HG03460 (cell line): ENCODE results near the gene C1R.
"Not testable (repeated sequence)": the region's sequence is repeated elsewhere in the genome, so short reads cannot be mapped to it uniquely, and the experiment has no call there.

Experiments used
- ATAC-seq: cut with Tn5 transposase; IDR thresholded peaks from one replicate; pipeline ENCODE4 v1.9.1; 2021; ENCODE audit not compliant: unreplicated experiment

Gene C1R

GRCh38 chr12:7039403-7039802 is 52.8 kb downstream of the C1R start:
- ATAC-seq = no peak

DNA sequence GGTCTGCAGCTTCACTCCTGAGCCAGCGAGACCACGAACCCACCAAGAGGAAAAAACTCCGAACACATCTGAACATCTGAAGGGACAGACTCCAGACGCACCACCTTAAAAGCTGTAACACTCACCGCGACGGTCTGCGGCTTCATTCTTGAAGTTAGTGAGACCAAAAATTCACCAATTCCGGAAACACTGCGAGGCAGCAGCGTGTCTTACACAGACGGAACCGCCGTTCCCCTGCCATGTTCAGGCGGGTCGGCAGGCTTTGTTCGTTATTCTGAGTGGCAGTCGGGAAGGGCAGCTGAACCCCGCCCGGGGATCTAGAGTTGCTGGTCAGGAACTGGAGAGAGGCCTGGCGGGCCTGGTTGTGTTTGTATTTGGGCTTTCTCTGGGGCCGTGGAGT is 53.7 kb downstream of the C1R start:
- ATAC-seq = no peak

DNA sequence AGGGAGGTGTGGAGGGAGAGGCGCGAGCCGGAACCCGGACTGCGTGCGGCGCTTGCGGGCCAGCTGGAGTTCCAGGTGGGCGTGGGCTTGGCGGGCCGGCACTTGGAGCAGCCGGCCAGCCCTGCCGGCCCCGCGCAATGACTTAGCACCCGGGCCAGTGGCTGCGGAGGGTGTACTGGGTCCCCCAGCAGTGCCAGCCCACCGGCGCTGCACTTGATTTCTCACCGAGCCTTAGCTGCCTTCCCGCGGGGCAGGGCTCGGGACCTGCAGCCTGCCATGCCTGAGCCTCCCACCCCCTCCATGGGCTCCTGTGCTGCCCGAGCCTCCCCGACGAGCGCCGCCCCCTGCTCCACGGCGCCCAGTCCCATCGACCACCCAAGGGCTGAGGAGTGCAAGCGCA is 54.8 kb downstream of the C1R start:
- not testable (repeated sequence) for ATAC-seq

- ATAC-seq = no peak
These were observed 56.8 kb downstream of the C1R start for GRCh38 chr12:7035463-7035862.

- no peak for ATAC-seq
These were observed 57.8 kb downstream of the C1R start for GRCh38 chr12:7034464-7034863.

DNA sequence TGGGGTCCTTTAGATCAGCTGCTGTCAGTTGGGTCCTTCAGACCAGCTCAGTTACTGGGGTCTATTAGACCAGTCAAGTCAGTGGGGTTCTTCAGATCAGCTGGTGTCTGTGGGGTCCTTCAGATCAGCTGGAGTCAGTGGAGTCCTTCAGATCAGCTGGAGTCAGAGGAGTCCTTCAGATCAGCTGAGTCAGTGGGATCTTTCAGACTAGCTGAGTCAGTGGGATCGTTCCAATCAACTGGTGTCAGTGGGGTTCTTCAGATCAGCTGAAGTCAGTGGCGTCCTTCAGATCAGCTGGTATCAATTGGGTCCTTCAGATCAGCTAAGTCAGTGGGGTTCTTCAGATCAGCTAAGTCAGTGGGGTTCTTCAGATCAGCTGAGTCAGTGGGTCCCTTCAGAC is 59.3 kb downstream of the C1R start:
- ATAC-seq = no peak

GRCh38 chr12:7031306-7031705 is 60.9 kb downstream of the C1R start:
- ATAC-seq = no peak
